Activated gamma-delta T cell treated with anti-CD3 and anti-CD28 coated beads, Interleukin-2, amount 50 U/mL, for 16 hours (primary cell): Measurements from ENCODE around the gene SMC3.
"Not testable (repeated sequence)": the region's sequence is repeated elsewhere in the genome, so short reads cannot be mapped to it uniquely, and the experiment has no call there.

Source experiments
- DNase-seq: peaks from one replicate; pipeline ENCODE4 v3.0.0-alpha.2; 2020; ENCODE audit warnings: low read depth

Gene SMC3

GRCh38 chr10:110625951-110626855 is 58.7 kb downstream of the SMC3 start:
- DNase-seq, result no peak

- DNase-seq, result no peak
These were observed 60.7 kb downstream of the SMC3 start for GRCh38 chr10:110628161-110628560.

GRCh38 chr10:110629680-110630191 is 62.2 kb downstream of the SMC3 start:
- no peak for DNase-seq

GRCh38 chr10:110631934-110632333 is 64.4 kb downstream of the SMC3 start:
- no peak for DNase-seq

GRCh38 chr10:110632591-110633215 is 65.2 kb downstream of the SMC3 start:
- DNase-seq, result no peak

GRCh38 chr10:110634527-110635209 is 67.2 kb downstream of the SMC3 start:
- no peak for DNase-seq

GRCh38 chr10:110636572-110636931 is 69.1 kb downstream of the SMC3 start:
- no peak for DNase-seq

GRCh38 chr10:110636932-110637557 is 69.5 kb downstream of the SMC3 start:
- no peak for DNase-seq

GRCh38 chr10:110637558-110638053 is 70.1 kb downstream of the SMC3 start:
- DNase-seq, result no peak

GRCh38 chr10:110638319-110638718 is 70.8 kb downstream of the SMC3 start:
- no peak for DNase-seq

- not testable (repeated sequence) for DNase-seq
These were observed 71.6 kb downstream of the SMC3 start for GRCh38 chr10:110639046-110639445.

GRCh38 chr10:110639858-110640257 is 72.4 kb downstream of the SMC3 start:
- DNase-seq, result not testable (repeated sequence)

- peak; percentile 19 for DNase-seq
These were observed 73.8 kb downstream of the SMC3 start for GRCh38 chr10:110641256-110641655.

- DNase-seq, result no peak
These were observed 74.9 kb downstream of the SMC3 start for GRCh38 chr10:110642204-110643034.

- no peak for DNase-seq
These were observed 75.6 kb downstream of the SMC3 start for GRCh38 chr10:110643035-110643652.

GRCh38 chr10:110643653-110644597 is 76.4 kb downstream of the SMC3 start, which contains the start of gene RBM20:
Gene RBM20 (plus strand): TSS chr10:110644336. CDS start chr10:110644455, 119 bp downstream.
- DNase-seq, result no peak

- no peak for DNase-seq
These were observed 77.3 kb downstream of the SMC3 start for GRCh38 chr10:110644598-110645462.

GRCh38 chr10:110646417-110647135 is 79.1 kb downstream of the SMC3 start:
- no peak for DNase-seq
